HG02588 (cell line): ENCODE results near the gene KRTAP4-7.
"Not testable (repeated sequence)": the region's sequence is repeated elsewhere in the genome, so short reads cannot be mapped to it uniquely, and the experiment has no call there.

Source experiments
- ATAC-seq: cut with Tn5 transposase; IDR thresholded peaks from one replicate; pipeline ENCODE4 v1.9.1; 2021; ENCODE audit warnings: mild to moderate bottlenecking, moderate library complexity; ENCODE audit not compliant: unreplicated experiment

Gene KRTAP4-7

DNA sequence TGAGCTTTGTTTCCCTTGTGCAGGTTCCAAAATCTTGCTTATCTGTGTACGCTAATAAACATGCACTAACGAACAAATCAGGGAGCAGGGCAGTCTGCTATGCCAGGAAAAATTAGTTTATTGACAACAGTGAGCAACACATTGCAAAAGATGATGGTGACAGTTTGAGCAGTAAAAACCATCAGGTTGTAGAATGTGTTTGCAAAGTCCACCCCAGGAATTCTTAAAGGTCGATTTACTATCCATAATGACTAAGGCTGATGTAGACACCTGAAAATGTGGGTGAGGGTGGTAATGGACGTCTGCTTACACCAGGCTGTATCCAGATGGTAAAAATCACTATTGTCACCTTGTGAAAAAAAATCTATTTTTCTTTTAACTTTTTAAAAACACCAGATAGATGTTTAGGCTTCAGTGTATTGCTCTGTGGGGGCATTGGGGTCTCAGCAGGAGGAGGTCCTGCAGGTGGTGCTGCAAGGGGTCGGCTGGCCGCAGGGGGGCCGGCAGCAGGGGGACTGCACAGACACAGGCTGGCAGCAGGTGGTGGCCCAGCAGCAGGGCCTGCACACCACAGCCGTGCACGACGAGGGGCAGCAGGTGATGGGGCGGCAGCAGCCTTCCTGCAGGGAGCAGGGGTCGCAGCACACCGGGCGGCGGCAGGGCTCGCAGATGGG is 18.8 kb upstream of the KRTAP4-7 start:
- ATAC-seq = not testable (repeated sequence)

DNA sequence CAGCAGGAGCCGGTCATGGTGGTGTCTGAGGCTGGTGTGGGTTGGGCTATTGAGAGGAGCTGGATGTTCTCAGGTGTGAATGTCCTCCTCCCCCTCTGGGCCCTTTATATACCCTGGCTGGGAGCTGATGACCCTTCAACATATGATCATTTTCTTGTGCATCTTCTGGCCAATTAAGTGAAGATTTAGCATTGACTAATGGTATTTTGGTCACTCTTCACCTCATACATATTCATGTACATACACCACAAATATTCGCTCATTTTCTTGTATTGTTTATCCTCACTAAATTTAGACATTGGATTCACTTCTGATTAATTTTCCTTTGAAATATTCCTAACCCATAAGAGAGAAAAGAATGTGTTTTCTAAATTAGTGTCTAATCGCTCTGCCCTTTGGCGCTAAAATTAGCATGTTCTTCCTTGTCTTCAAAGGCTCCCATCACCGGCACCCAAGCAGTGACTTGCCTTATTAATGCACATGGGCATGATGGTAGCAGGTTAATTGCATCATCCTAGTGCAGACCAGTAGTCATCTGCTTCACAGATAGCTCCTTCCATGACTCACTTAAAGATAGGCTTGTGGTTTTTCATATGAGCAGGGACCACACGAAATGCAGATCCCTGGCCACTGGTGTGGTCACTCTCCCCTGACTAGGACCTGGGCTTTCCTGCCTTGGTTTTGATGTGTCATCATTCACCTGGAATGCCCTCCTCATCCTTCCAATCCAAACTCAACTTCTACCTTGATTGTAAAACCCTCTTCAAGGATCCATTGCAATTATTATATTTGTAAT is 17.9 kb upstream of the KRTAP4-7 start, which contains the start of gene KRTAP2-4:
Gene KRTAP2-4 (minus strand): TSS at position 51 of the 796 bp plus-strand sequence. CDS start 34 bp downstream, at position 17.
- no peak for ATAC-seq

DNA sequence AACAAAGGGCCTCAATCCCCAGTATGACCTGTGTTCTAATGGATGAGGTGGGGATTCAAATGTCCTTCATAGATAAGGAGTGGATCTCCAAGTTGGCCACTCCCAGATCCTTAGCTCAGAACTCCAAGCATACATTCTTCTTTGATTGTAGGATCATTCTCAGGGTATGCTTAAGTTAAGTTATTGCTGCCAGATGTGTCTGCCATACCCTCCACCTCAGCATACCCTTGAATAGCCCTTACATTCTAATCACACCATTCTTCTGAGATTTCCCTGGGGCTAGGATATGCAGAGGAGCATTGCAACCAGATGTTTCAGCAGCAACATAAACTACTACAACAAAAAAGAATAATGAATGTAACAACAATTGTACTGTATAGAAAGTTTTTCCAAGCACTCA is 16.7 kb upstream of the KRTAP4-7 start:
- no peak for ATAC-seq

- no peak for ATAC-seq
These were observed 14.9 kb upstream of the KRTAP4-7 start for GRCh38 chr17:41069031-41069430.

- ATAC-seq = no peak
These were observed 12.2 kb upstream of the KRTAP4-7 start for GRCh38 chr17:41071606-41072360.

- ATAC-seq = no peak
These were observed 10.3 kb upstream of the KRTAP4-7 start for GRCh38 chr17:41073676-41074075.

DNA sequence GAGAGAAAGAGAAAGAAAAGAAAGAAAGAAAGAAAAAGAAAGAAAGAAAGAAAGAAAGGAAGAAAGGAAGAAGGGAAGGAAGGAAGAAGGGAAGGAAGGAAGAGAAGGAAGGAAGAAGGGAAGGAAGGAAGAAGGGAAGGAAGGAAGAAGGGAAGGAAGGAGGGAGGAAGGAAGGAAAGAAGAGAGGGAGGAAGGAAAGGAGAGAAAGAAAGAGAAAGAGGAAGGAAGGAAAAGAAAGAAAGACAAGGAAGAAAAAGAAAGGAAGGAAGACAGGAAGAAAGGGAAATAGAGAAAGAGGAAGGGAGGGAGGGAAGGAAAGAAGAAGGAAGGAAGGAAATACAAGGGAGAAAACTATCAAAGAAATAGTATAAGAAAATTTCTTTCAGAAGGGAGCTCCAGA is 7.2 kb upstream of the KRTAP4-7 start:
- ATAC-seq = no peak

DNA sequence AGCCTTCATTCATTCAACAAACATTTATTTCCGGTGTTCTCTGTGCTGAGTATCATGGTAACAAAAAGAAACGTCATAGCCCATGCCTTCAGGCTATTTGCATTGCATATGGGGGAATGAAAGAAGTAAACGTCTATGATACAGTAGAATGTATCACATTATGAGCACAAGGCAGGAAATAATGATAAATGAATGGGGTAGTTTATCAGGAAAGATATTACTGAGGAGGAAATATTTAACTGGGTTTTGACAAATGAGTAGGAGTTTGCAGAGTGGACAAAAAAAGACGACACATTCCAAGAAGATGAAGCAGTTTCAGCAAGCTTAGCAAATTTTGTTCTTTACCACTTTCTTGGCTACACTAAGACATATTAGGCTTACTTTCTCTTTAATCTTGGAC is 1.3 kb upstream of the KRTAP4-7 start:
- no peak for ATAC-seq

DNA sequence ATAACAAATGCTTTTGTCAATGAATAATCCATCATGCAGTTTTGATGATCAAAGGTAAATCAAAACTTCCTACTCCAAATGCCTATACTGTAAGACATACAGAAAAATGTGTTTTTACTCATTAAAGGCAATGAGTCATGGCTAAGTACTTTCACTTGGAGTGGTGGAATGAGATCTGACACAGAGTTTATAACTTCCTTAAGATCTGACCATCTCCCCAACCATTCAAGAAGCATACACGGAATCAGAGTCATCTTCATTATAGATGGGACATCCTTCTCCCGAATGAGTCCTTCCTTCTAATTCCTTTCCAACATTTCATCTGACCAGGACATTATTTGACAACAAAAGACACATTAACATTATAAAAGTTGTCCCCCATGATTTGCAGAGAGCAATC is 523 bp upstream of the KRTAP4-7 start:
- not testable (repeated sequence) for ATAC-seq

GRCh38 chr17:41088760-41089352 is 4.9 kb downstream of the KRTAP4-7 start:
- ATAC-seq = not testable (repeated sequence)

DNA sequence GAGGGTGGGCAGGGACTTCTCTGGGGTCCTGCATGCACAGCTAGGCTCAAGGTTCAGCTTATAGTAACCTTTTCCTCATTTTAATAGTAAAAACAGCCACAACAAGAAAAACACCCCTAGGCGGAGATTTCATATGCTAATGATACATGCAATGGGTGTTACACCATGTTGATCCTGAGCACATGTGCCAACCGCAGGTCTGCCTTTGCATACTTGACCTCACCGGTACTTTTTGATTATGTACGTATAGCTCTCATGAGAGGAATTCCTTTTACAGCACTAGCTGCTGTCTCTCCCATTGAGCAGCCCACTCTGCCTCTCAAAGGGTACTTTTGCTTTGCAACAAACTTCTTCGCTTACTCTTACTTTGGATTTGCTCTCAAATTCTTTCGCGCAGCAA is 12.1 kb downstream of the KRTAP4-7 start:
- ATAC-seq = no peak

DNA sequence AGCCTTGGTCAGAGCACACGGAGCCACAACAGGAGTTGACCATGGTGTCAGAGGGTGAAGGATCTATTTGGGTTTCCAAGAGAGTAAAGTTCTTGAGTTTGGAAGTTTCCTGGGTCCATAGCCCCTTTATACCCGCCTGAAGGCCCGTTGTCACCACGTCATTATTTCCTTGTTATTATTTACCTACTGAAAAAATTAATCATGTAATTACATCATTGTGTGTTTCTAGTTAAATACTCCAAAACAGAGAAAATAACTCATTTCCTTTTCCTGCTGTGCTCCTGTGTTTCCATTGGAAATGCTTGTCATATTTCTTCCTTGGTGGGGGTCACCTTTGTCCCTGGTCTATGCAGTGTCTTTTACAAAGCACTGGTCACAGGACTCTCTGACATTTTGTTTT is 14.1 kb downstream of the KRTAP4-7 start, which contains the start of gene KRTAP4-8:
Gene KRTAP4-8 (minus strand): TSS at position 101 of the 400 bp plus-strand sequence. CDS start 58 bp downstream, at position 43.
- ATAC-seq = no peak

DNA sequence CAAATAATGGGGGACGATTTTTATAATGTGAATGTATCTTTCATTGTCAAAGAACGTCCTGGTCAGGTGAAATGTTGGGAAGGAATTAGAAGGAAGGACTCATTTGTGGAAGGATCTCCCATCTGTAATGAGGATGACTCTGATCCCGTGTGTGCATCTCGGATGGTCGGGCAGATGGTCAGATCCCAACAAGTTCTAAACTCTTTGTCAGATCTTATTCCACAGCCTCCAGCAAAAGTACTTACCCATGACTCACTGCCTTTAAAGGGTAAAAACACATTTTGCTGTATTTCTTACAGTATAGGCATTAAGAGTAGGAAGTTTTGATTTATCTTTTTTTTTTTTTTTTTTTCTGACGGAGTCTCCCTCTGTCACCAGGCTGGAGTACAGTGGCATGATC is 14.5 kb downstream of the KRTAP4-7 start:
- ATAC-seq = no peak

GRCh38 chr17:41099682-41100480 is 15.9 kb downstream of the KRTAP4-7 start:
- ATAC-seq = not testable (repeated sequence)

DNA sequence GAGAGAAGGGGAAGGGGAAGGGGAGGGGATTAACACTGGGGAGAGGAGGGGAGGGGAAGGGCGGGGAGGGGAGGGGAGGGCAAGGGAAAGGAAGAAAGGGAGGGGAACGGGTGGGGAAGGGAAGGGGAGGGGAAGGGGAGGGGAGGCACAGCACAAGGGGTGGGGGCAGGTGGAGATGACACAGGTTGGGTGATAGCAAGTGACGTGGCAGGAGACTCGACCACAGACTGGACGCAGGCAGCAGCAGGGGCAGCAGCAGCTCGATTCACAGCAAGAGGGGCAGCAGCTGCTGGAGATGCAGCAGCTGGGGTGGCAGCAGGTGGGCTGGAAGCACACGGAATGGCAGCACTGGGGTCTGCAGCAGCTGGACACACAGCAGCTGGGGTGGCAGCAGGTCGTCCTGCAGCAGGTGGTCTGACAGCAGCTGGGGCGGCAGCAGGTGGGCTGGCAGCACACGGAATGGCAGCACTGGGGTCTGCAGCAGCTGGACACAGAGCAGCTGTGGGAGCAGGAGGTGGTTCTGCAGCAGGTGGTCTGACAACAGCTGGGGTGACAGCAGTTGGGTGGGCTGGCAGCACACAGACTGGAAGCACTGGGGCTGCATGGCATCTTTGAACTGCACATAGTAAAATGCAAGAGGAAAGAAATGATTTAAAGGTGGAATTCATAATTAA is 17.8 kb downstream of the KRTAP4-7 start, which contains the start of gene KRTAP4-16:
Gene KRTAP4-16 (minus strand): TSS at position 624 of the 674 bp plus-strand sequence. CDS start 0 bp downstream, at position 624.
- ATAC-seq = no peak

- no peak for ATAC-seq
These were observed 19.9 kb downstream of the KRTAP4-7 start for GRCh38 chr17:41103896-41104295.

DNA sequence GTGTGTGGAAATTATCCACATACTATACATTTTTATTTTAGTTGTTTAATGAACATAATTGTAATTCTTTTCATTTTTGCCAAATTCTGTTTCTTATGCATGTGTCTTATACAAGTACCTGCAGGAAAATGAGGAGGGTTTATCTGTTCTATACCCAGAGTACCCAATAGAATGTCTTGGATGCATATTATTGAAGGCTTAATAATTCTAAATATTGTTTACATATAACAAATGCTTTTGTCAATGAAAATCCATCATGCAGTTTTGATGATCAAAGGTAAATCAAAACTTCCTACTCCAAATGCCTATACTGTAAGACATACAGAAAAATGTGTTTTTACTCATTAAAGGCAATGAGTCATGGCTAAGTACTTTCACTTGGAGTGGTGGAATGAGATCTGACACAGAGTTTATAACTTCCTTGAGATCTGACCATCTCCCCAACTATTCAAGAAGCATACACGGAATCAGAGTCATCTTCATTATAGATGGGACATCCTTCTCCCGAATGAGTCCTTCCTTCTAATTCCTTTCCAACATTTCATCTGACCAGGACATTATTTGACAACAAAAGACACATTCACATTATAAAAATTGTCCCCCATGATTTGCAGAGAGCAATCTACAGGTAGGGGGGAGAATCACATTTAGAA is 20.6 kb downstream of the KRTAP4-7 start:
- not testable (repeated sequence) for ATAC-seq

DNA sequence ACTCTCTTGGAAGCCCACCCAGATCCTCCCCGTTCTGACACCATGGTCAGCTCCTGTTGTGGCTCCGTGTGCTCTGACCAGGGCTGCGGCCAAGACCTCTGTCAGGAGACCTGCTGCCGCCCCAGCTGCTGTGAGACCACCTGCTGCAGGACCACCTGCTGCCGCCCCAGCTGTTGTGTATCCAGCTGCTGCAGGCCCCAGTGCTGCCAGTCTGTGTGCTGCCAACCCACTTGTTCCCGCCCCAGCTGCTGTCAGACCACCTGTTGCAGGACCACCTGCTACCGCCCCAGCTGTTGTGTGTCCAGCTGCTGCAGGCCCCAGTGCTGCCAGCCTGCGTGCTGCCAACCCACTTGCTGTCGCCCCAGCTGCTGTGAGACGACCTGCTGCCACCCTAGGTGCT is 21.4 kb downstream of the KRTAP4-7 start, which contains the start of gene KRTAP4-9:
Gene KRTAP4-9 (plus strand): TSS at position 43 of the 400 bp plus-strand sequence. CDS start 0 bp downstream, at position 43.
- ATAC-seq = not testable (repeated sequence)
